Endothelial cell of umbilical vein (primary cell): ENCODE results near the gene BAG3. TPM values are rescaled to one million over a fixed set of nuclear protein-coding genes. Genes with fewer than 3 reads are reported as not detected.

Experiments
- BruUV-seq: library from RNA; stranded (reverse); fragments of 400-500 nt; replicated peaks from 2 replicates; lab custom pipeline; 2021; lab: Mats Ljungman, UMichigan
- CTCF ChIA-PET: fragments of 300-600, 350-600 bp; sonication (Branson Sonifier 250); formaldehyde crosslinking; loops from one replicate; lab custom pipeline; 2021; ENCODE audit warnings: antibody characterized with exemption, inconsistent platforms; lab: Charles Lee
- POLR2A ChIA-PET: fragments of 300-600, 350-600 bp; sonication (Branson Sonifier 250); formaldehyde crosslinking; loops from one replicate; lab custom pipeline; 2021; ENCODE audit warnings: antibody characterized with exemption, inconsistent platforms; lab: Charles Lee
- DNase-seq: peaks from one replicate; pipeline ENCODE4 v3.0.0-alpha.2; 2011; ENCODE audit warnings: low read depth, low spot score
- FAIRE-seq: peaks from 2 replicates; lab custom pipeline; 2011; peaks lifted over from hg19 to GRCh38; lab: Jason Lieb, UNC
- H2AFZ ChIP-seq: 2 replicates; pipeline ENCODE4 v1.6.0; 2012; ENCODE audit warnings: low read depth, low read length, control low read depth, inconsistent platforms
- H3K27ac ChIP-seq: 2 replicates; pipeline ENCODE4 v1.5.1; 2011; ENCODE audit warnings: low read depth, mild to moderate bottlenecking, control low read depth, low read length, moderate library complexity; ENCODE audit not compliant: insufficient read depth
- H3K27me3 ChIP-seq, 2 experiments: 2 replicates each; pipeline versions ENCODE4 v1.6.0 to v1.6.1; 2011; ENCODE audit warnings: low read length in 2 of 2, mixed read lengths in 1 of 2; ENCODE audit not compliant: control insufficient read depth in 2 of 2, insufficient read depth in 2 of 2
- H3K36me3 ChIP-seq, 2 experiments: 2 replicates in 1 of 2; 3 replicates in 1 of 2; pipeline ENCODE4 v1.5.1; 2011; ENCODE audit warnings: low read length in 2 of 2, mild to moderate bottlenecking in 1 of 2, moderate library complexity in 1 of 2; ENCODE audit not compliant: control insufficient read depth in 2 of 2, insufficient read depth in 2 of 2; ENCODE audit errors: extremely low read depth in 1 of 2
- H3K4me1 ChIP-seq: 3 replicates; pipeline ENCODE4 v1.5.1; 2011; ENCODE audit warnings: mild to moderate bottlenecking, low read length; ENCODE audit not compliant: control insufficient read depth, insufficient read depth; ENCODE audit errors: extremely low read depth
- H3K4me2 ChIP-seq: 2 replicates; pipeline ENCODE4 v1.6.1; 2011; ENCODE audit warnings: low read length, control low read depth, mixed read lengths; ENCODE audit not compliant: insufficient read depth
- H3K4me3 ChIP-seq, 3 experiments: fragments of 200-600 bp in 1 of 3; sonication (generic), shearing (Covaris generic) in 1 of 3; replicated peaks in 1 of 3; 2 replicates each; pipeline ENCODE4 v1.5.1; 2011 to 2016; ENCODE audit warnings: control low read depth in 3 of 3, low read length in 3 of 3, mild to moderate bottlenecking in 2 of 3, inconsistent platforms in 1 of 3, low read depth in 1 of 3, moderate library complexity in 1 of 3; ENCODE audit not compliant: insufficient read depth in 1 of 3
- H3K79me2 ChIP-seq: 2 replicates; pipeline ENCODE4 v1.6.0; 2012; ENCODE audit warnings: low read length, inconsistent platforms; ENCODE audit not compliant: control insufficient read depth, insufficient read depth
- H3K9ac ChIP-seq: replicated peaks from 2 replicates; pipeline ENCODE3; 2011; ENCODE audit warnings: low read length, control low read depth; ENCODE audit not compliant: insufficient read depth; ENCODE audit errors: extremely low read depth
- H3K9me1 ChIP-seq: replicated peaks from 3 replicates; pipeline ENCODE4 v1.6.0; 2011; ENCODE audit warnings: mild to moderate bottlenecking, low read length; ENCODE audit not compliant: control insufficient read depth, insufficient read depth; ENCODE audit errors: extremely low read depth
- H3K9me3 ChIP-seq: replicated peaks from 2 replicates; pipeline ENCODE4 v1.5.1; 2012; ENCODE audit warnings: low read length, inconsistent platforms; ENCODE audit not compliant: control insufficient read depth, insufficient read depth
- H4K20me1 ChIP-seq: replicated peaks from 2 replicates; pipeline ENCODE3; 2011; ENCODE audit warnings: mild to moderate bottlenecking, low read length; ENCODE audit not compliant: control insufficient read depth, insufficient read depth; ENCODE audit errors: extremely low read depth
- EZH2 ChIP-seq: IDR thresholded peaks from 2 replicates; pipeline ENCODE4 v1.6.1; 2012; ENCODE audit warnings: borderline replicate concordance, low read depth, mild to moderate bottlenecking, moderate library complexity, low read length, inconsistent platforms; ENCODE audit not compliant: severe bottlenecking
- FOS ChIP-seq: IDR thresholded peaks from 2 replicates; pipeline ENCODE4 v1.6.1; 2011; ENCODE audit warnings: mild to moderate bottlenecking, low read length, moderate library complexity, borderline replicate concordance; ENCODE audit not compliant: insufficient read depth
- GATA2 ChIP-seq: IDR thresholded peaks from 2 replicates; pipeline ENCODE4 v1.7.0; 2011; ENCODE audit warnings: low read depth, mild to moderate bottlenecking, moderate library complexity, mixed read lengths, low read length; ENCODE audit not compliant: insufficient read length, insufficient read depth
- JUN ChIP-seq: IDR thresholded peaks from 2 replicates; pipeline ENCODE4 v1.6.1; 2011; ENCODE audit warnings: borderline replicate concordance, low read depth; ENCODE audit not compliant: insufficient read length, insufficient read depth
- MYC ChIP-seq: IDR thresholded peaks from one replicate; pipeline ENCODE4 v1.6.1; 2011; ENCODE audit warnings: mild to moderate bottlenecking, low read depth, low read length
- POLR2A ChIP-seq: IDR thresholded peaks from 2 replicates; pipeline ENCODE4 v1.6.1; 2012; ENCODE audit warnings: low read depth, mild to moderate bottlenecking, control low read depth, low read length
- POLR2AphosphoS5 ChIP-seq: IDR thresholded peaks from 2 replicates; pipeline ENCODE4 v1.6.1; 2012; ENCODE audit warnings: low read depth, mild to moderate bottlenecking, control low read depth, low read length, moderate library complexity; ENCODE audit not compliant: insufficient read depth
- dilution Hi-C: fragments of 300-500 bp; cut with MboI; formaldehyde crosslinking; loops from one replicate; pipeline ENCODE4 v1.15.0; 2019; ENCODE audit warnings: low sequenced_read_pairs; ENCODE audit not compliant: extremely low pct_ligation_motif_present
- intact Hi-C: fragments of 100-400 bp; cut with micrococcal nuclease; formaldehyde crosslinking; loops from one replicate; pipeline ENCODE4 v1.10.0; 2022
- polyA plus RNA-seq, 4 experiments: library from polyadenylated mRNA; depleted of rRNA in 3 of 4; stranded (reverse) in 3 of 4; unstranded in 1 of 4; fragments of >200 nt; gene quantifications; 2 replicates each; pipeline versions ENCODE4 v1.2.1 to v1.2.3, GENCODE V29; 2011 to 2012; ENCODE audit warnings: missing spikeins in 1 of 4
- total RNA-seq: library from RNA; stranded (reverse); gene quantifications from 2 replicates; pipeline ENCODE4 v1.2.3, GENCODE V29; 2021
- TF ChIP-seq, protein P1 (sequence below): IDR thresholded peaks from 2 replicates; pipeline ENCODE4 v1.6.1; 2011; ENCODE audit not compliant: insufficient read depth, insufficient read length
- TF ChIP-seq, protein P2 (sequence below), 2 donors: IDR thresholded peaks; 1 replicate in 1 of 2; 2 replicates in 1 of 2; pipeline ENCODE4 v1.5.1; 2011; ENCODE audit warnings: low read length in 2 of 2, mild to moderate bottlenecking in 2 of 2, moderate library complexity in 2 of 2, control low read depth in 1 of 2, inconsistent platforms in 1 of 2, low read depth in 1 of 2; ENCODE audit not compliant: insufficient read depth in 1 of 2; ENCODE audit errors: extremely low read depth in 1 of 2

BAG3 gene
- total and polyA plus RNA-seq, 2 donors (not counting 3 experiments of a cell fraction or from before 2014, with no cell fraction given) = 25.2 to 66.7 TPM

DNA sequence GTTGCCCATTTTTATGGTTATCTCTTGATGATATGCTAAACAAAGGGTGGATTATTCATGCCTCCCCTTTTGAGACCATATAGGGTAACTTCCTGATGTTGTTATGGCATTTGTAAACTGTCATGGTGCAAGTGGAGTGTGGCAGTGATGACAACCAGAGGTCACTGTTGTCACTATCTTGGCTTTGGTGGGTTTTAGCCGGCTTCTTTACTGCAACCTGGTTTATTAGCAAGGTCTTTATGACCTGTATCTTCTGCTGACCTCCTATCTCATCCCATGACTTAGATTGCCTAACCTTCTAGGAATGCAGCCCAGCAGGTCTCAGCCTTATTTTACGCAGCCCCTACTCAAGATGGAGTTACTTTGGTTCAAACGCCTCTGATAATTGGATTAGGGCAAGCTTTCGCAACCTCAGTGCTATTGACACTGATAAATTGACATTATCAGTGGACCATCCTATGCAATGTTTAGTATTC lies 36.9 kb downstream of the BAG3 start:
- TF ChIP-seq POLR2AphosphoS5 = no peak
- no peak for TF ChIP-seq JUN
- TF ChIP-seq, protein P1, sequence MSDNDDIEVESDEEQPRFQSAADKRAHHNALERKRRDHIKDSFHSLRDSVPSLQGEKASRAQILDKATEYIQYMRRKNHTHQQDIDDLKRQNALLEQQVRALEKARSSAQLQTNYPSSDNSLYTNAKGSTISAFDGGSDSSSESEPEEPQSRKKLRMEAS = no peak
- no peak for TF ChIP-seq POLR2A
- no peak for TF ChIP-seq GATA2
- TF ChIP-seq FOS = no peak
- no peak for TF ChIP-seq MYC
- TF ChIP-seq, protein P2, sequence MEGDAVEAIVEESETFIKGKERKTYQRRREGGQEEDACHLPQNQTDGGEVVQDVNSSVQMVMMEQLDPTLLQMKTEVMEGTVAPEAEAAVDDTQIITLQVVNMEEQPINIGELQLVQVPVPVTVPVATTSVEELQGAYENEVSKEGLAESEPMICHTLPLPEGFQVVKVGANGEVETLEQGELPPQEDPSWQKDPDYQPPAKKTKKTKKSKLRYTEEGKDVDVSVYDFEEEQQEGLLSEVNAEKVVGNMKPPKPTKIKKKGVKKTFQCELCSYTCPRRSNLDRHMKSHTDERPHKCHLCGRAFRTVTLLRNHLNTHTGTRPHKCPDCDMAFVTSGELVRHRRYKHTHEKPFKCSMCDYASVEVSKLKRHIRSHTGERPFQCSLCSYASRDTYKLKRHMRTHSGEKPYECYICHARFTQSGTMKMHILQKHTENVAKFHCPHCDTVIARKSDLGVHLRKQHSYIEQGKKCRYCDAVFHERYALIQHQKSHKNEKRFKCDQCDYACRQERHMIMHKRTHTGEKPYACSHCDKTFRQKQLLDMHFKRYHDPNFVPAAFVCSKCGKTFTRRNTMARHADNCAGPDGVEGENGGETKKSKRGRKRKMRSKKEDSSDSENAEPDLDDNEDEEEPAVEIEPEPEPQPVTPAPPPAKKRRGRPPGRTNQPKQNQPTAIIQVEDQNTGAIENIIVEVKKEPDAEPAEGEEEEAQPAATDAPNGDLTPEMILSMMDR (IDR thresholded peaks at IDR 0.05; ENCODE audit: extremely low read depth in 1 of 2, insufficient read depth in 1 of 2, low read depth in 1 of 2, low read length in 2 of 2) = no peak
- TF ChIP-seq EZH2 = no peak
- H3K4me1 ChIP-seq = peaks cover 13% of the 10 kb centered on the region
- H3K9ac ChIP-seq = no peak overlapping the region
- BruUV-seq = no TSS peak
- no peaks in the 10 kb centered on the region for H3K27me3 ChIP-seq
- CTCF ChIA-PET = interaction anchor here (0.8 to 3.7 kb wide), 13 partner anchors 8 to 649 kb away, joined by 3 to 85 read pairs (median 10); partner anchors contain the start of genes BAG3, INPP5F and MCMBP
- no peaks in the 10 kb centered on the region for H3K36me3 ChIP-seq
- dilution Hi-C loops (no loop called here), intact Hi-C loops (no loop called here)
- no peak overlapping the region for H3K4me2 ChIP-seq
- no peaks in the 10 kb centered on the region for H3K79me2 ChIP-seq
- H4K20me1 ChIP-seq = no peaks in the 10 kb centered on the region
- H3K9me3 ChIP-seq = no peaks in the 10 kb centered on the region
- H3K9me1 ChIP-seq = no peaks in the 10 kb centered on the region
- H2AFZ ChIP-seq = peak overlapping the region; percentile 55
- FAIRE-seq = no peak
- no peak overlapping the region for H3K4me3 ChIP-seq
- DNase-seq = no peak
- POLR2A ChIA-PET = interaction anchor here (1.1 to 2.3 kb wide), 6 partner anchors 10 to 204 kb away, joined by 4 to 9 read pairs (median 6); partner anchors contain the start of genes BAG3, INPP5F and SEC23IP
- H3K27ac ChIP-seq = peak overlapping the region; percentile 88
